IMR-90 (cell line): ENCODE results near the gene CFAP20. TPM values are rescaled to one million over a fixed set of nuclear protein-coding genes. Genes with fewer than 3 reads are reported as not detected.

Experiments used
- ATAC-seq: fragments of 200-7000 bp; cut with Tn5 transposase; 2 replicates; pipeline ENCODE4 v1.9.1; 2020; ENCODE audit warnings: low read depth, mild to moderate bottlenecking, moderate library complexity
- BruUV-seq: library from RNA; stranded (reverse); fragments of 400-500 nt; replicated peaks from 2 replicates; lab custom pipeline; 2021; lab: Mats Ljungman, UMichigan
- CTCF ChIA-PET: fragments of 300-600 bp; formaldehyde crosslinking; extraction: SDS; loops from one replicate; lab custom pipeline; 2021; ENCODE audit warnings: antibody characterized with exemption; lab: Yijun Ruan, JAX
- POLR2A ChIA-PET: fragments of 300-600 bp; sonication (Branson Sonifier 250); formaldehyde crosslinking; loops from one replicate; lab custom pipeline; 2022; ENCODE audit warnings: antibody characterized with exemption; ENCODE audit not compliant: unreplicated experiment; lab: Charles Lee
- DNase-seq: peaks from one replicate; pipeline ENCODE4 v3.0.0; 2013
- H2AFZ ChIP-seq: replicated peaks from 2 replicates; pipeline ENCODE3; 2013; ENCODE audit warnings: low read length, mild to moderate bottlenecking; ENCODE audit not compliant: poor library complexity
- H2AK5ac ChIP-seq: 2 replicates; pipeline ENCODE4 v1.6.1; 2013; ENCODE audit warnings: low read depth, low read length, inconsistent platforms
- H2AK9ac ChIP-seq: replicated peaks from 2 replicates; pipeline ENCODE3; 2013; ENCODE audit warnings: mild to moderate bottlenecking, low read depth, low read length, moderate library complexity; ENCODE audit not compliant: poor library complexity
- H2BK120ac ChIP-seq: 2 replicates; pipeline ENCODE4 v1.6.1; 2013; ENCODE audit warnings: low read depth, low read length, inconsistent platforms
- H2BK15ac ChIP-seq: 3 replicates; pipeline ENCODE4 v1.6.1; 2013; ENCODE audit warnings: low read depth, low read length, inconsistent platforms
- H2BK20ac ChIP-seq: 2 replicates; pipeline ENCODE4 v1.6.1; 2013; ENCODE audit warnings: low read depth, mild to moderate bottlenecking, inconsistent platforms, low read length, moderate library complexity
- H2BK5ac ChIP-seq: 2 replicates; pipeline ENCODE4 v1.6.1; 2013; ENCODE audit warnings: mild to moderate bottlenecking, low read depth, low read length, inconsistent platforms; ENCODE audit not compliant: poor library complexity, severe bottlenecking
- H3K14ac ChIP-seq: replicated peaks from 2 replicates; pipeline ENCODE4 v1.6.1; 2013; ENCODE audit warnings: low read depth, low read length, inconsistent platforms
- H3K18ac ChIP-seq: 2 replicates; pipeline ENCODE4 v1.6.1; 2013; ENCODE audit warnings: low read depth, low read length, control low read depth
- H3K23ac ChIP-seq: 2 replicates; pipeline ENCODE4 v1.6.1; 2013; ENCODE audit warnings: low read depth, low read length, inconsistent platforms
- H3K27ac ChIP-seq: 2 replicates; pipeline ENCODE4 v1.5.1; 2013; ENCODE audit warnings: mild to moderate bottlenecking, control low read depth, low read length; ENCODE audit not compliant: insufficient read depth
- H3K27me3 ChIP-seq: 2 replicates; pipeline ENCODE4 v1.6.1; 2013; ENCODE audit warnings: low read length; ENCODE audit not compliant: control insufficient read depth, insufficient read depth
- H3K36me3 ChIP-seq: 2 replicates; pipeline ENCODE4 v1.6.1; 2013; ENCODE audit warnings: low read length, mixed read lengths; ENCODE audit not compliant: control insufficient read depth, insufficient read depth
- H3K4ac ChIP-seq: 2 replicates; pipeline ENCODE4 v1.6.1; 2013; ENCODE audit warnings: low read depth, low read length, inconsistent platforms
- H3K4me1 ChIP-seq: 2 replicates; pipeline ENCODE4 v1.6.1; 2013; ENCODE audit warnings: low read length, mixed read lengths; ENCODE audit not compliant: control insufficient read depth, insufficient read depth
- H3K4me2 ChIP-seq: 2 replicates; pipeline ENCODE4 v1.6.1; 2013; ENCODE audit warnings: low read depth, mild to moderate bottlenecking, control low read depth, low read length, moderate library complexity
- H3K4me3 ChIP-seq: 2 replicates; pipeline ENCODE4 v1.5.1; 2013; ENCODE audit warnings: low read depth, mild to moderate bottlenecking, control low read depth, low read length, moderate library complexity; ENCODE audit not compliant: insufficient read depth
- H3K56ac ChIP-seq: 2 replicates; pipeline ENCODE4 v1.6.1; 2013; ENCODE audit warnings: low read length, inconsistent platforms; ENCODE audit not compliant: insufficient read depth; ENCODE audit errors: extremely low read depth
- H3K79me1 ChIP-seq, 2 experiments: 2 replicates each; pipeline ENCODE4 v1.6.1; 2013; ENCODE audit warnings: low read length in 2 of 2, inconsistent platforms in 1 of 2, low read depth in 1 of 2
- H3K9ac ChIP-seq: 2 replicates; pipeline ENCODE4 v1.6.1; 2013; ENCODE audit warnings: low read depth, low read length, control low read depth
- H3K9me1 ChIP-seq: 2 replicates; pipeline ENCODE4 v1.6.1; 2013; ENCODE audit warnings: low read length, inconsistent platforms; ENCODE audit not compliant: insufficient read depth
- H3K9me3 ChIP-seq: 2 replicates; pipeline ENCODE4 v1.6.1; 2013; ENCODE audit warnings: low read length; ENCODE audit not compliant: control insufficient read depth, insufficient read depth
- H4K20me1 ChIP-seq: 2 replicates; pipeline ENCODE4 v1.6.1; 2013; ENCODE audit warnings: low read length, inconsistent platforms; ENCODE audit not compliant: insufficient read depth
- H4K5ac ChIP-seq: 2 replicates; pipeline ENCODE4 v1.6.1; 2013; ENCODE audit warnings: mild to moderate bottlenecking, low read depth, low read length, control low read depth
- H4K8ac ChIP-seq, 2 experiments: 2 replicates each; pipeline ENCODE4 v1.6.1; 2013; ENCODE audit warnings: low read depth in 2 of 2, low read length in 2 of 2, control low read depth in 1 of 2, inconsistent platforms in 1 of 2
- H4K91ac ChIP-seq: 2 replicates; pipeline ENCODE4 v1.6.1; 2013; ENCODE audit warnings: low read depth, low read length, inconsistent platforms; ENCODE audit not compliant: insufficient read depth
- BHLHE40 ChIP-seq: fragments of 150-350 bp; IDR thresholded peaks from 2 replicates; pipeline ENCODE4 v1.6.1; 2016; ENCODE audit warnings: mild to moderate bottlenecking, low read depth, low read length
- CEBPB ChIP-seq: IDR thresholded peaks from 2 replicates; pipeline ENCODE4 v1.6.1; 2012; ENCODE audit warnings: low read depth, low read length, improper control_type of control experiment
- CHD1 ChIP-seq: IDR thresholded peaks from 2 replicates; pipeline ENCODE4 v1.6.1; 2012; ENCODE audit warnings: low read depth, low read length, improper control_type of control experiment
- CTCF ChIP-seq: conservative IDR thresholded peaks from 2 replicates; pipeline ENCODE4 v1.5.1; 2012; ENCODE audit warnings: mild to moderate bottlenecking, low read depth, low read length, improper control_type of control experiment
- MAFK ChIP-seq: IDR thresholded peaks from 2 replicates; pipeline ENCODE4 v1.6.1; 2012; ENCODE audit warnings: low read depth, low read length, improper control_type of control experiment
- MAZ ChIP-seq: IDR thresholded peaks from 2 replicates; pipeline ENCODE4 v1.6.1; 2012; ENCODE audit warnings: low read depth, mild to moderate bottlenecking, low read length, improper control_type of control experiment, moderate library complexity, borderline replicate concordance
- MXI1 ChIP-seq: IDR thresholded peaks from 2 replicates; pipeline ENCODE4 v1.6.1; 2012; ENCODE audit warnings: low read depth, mild to moderate bottlenecking, low read length, moderate library complexity, borderline replicate concordance
- NFE2L2 ChIP-seq: fragments of 150-350 bp; IDR thresholded peaks from 2 replicates; pipeline ENCODE4 v1.6.1; 2016; ENCODE audit warnings: low read depth, mild to moderate bottlenecking, low read length
- POLR2A ChIP-seq: IDR thresholded peaks from 2 replicates; pipeline ENCODE4 v1.6.1; 2012; ENCODE audit warnings: mild to moderate bottlenecking, low read depth, low read length
- RAD21 ChIP-seq: IDR thresholded peaks from 2 replicates; pipeline ENCODE4 v1.6.1; 2012; ENCODE audit warnings: low read length, improper control_type of control experiment
- RFX5 ChIP-seq: IDR thresholded peaks from 2 replicates; pipeline ENCODE4 v1.8.0; 2012; ENCODE audit warnings: low read depth, mild to moderate bottlenecking, low read length, moderate library complexity
- WGBS, 2 experiments: methylation state at CpG; one replicate each; pipeline versions ENCODE4 v1.1.5 to v1.1.7; 2013; ENCODE audit warnings: missing lambda C conversion rate in 2 of 2; ENCODE audit not compliant: insufficient read length in 1 of 2; ENCODE audit errors: extremely low coverage in 2 of 2; 5-methylcytosine and 5-hydroxymethylcytosine counted together
- dilution Hi-C: fragments of 300-500 bp; cut with HindIII; formaldehyde crosslinking; loops from one replicate; pipeline ENCODE4 v1.14.3; 2018; ENCODE audit warnings: low sequenced_read_pairs; ENCODE audit not compliant: unreplicated experiment
- in situ Hi-C: fragments of 300-500 bp; cut with MboI; formaldehyde crosslinking; loops from 3 replicates; pipeline ENCODE4 v1.14.3; 2019; ENCODE audit warnings: low sequenced_read_pairs, inconsistent platforms, mixed read lengths
- intact Hi-C: fragments of 100-400 bp; cut with micrococcal nuclease; formaldehyde crosslinking; loops from 2 replicates; pipeline ENCODE4 v1.10.0; 2022
- polyA plus RNA-seq, 3 experiments: library from polyadenylated mRNA; depleted of rRNA; stranded (reverse); fragments of >200 nt; gene quantifications; 2 replicates each; pipeline ENCODE4 v1.2.3, GENCODE V29; 2012; ENCODE audit warnings: low replicate concordance in 1 of 3
- total RNA-seq: library from RNA; depleted of rRNA; stranded (reverse); fragments of >200 nt; gene quantifications from 2 replicates; pipeline ENCODE4 v1.2.3, GENCODE V29; 2012
- TF ChIP-seq, protein P1 (sequence below): fragments of 150-350 bp; IDR thresholded peaks from 2 replicates; pipeline ENCODE4 v1.6.1; 2016; ENCODE audit warnings: low read depth, mild to moderate bottlenecking, low read length, moderate library complexity, borderline replicate concordance
- TF ChIP-seq, protein P2 (sequence below): fragments of 150-350 bp; IDR thresholded peaks from 2 replicates; pipeline ENCODE4 v1.6.1; 2017; ENCODE audit warnings: mild to moderate bottlenecking, antibody characterized with exemption, low read length, low read depth

The CFAP20 gene
- total and polyA plus RNA-seq, 2 of the 4 experiments (the other 2 are of a cell fraction) = 39.1 to 54.0 TPM

- no TSS peak for BruUV-seq
- no peak overlapping the region for H3K18ac ChIP-seq
- no peaks in the 10 kb centered on the region; the same call in 1 of the 2 replicates for H3K9me1 ChIP-seq
- TF ChIP-seq, protein P1, sequence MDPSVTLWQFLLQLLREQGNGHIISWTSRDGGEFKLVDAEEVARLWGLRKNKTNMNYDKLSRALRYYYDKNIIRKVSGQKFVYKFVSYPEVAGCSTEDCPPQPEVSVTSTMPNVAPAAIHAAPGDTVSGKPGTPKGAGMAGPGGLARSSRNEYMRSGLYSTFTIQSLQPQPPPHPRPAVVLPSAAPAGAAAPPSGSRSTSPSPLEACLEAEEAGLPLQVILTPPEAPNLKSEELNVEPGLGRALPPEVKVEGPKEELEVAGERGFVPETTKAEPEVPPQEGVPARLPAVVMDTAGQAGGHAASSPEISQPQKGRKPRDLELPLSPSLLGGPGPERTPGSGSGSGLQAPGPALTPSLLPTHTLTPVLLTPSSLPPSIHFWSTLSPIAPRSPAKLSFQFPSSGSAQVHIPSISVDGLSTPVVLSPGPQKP = no peak
- TF ChIP-seq MXI1 = no peak
- no peak for TF ChIP-seq BHLHE40
- TF ChIP-seq NFE2L2 = no peak
- TF ChIP-seq CHD1 = no peak
- TF ChIP-seq CEBPB = no peak
- no peak for TF ChIP-seq MAFK
- no peak for TF ChIP-seq POLR2A
- TF ChIP-seq MAZ = no peak
- no peak for TF ChIP-seq RAD21
- TF ChIP-seq, protein P2, sequence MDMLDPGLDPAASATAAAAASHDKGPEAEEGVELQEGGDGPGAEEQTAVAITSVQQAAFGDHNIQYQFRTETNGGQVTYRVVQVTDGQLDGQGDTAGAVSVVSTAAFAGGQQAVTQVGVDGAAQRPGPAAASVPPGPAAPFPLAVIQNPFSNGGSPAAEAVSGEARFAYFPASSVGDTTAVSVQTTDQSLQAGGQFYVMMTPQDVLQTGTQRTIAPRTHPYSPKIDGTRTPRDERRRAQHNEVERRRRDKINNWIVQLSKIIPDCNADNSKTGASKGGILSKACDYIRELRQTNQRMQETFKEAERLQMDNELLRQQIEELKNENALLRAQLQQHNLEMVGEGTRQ = no peak
- TF ChIP-seq RFX5 = no peak
- no peak for TF ChIP-seq CTCF
- H4K5ac ChIP-seq = no peak overlapping the region
- H4K8ac ChIP-seq = no peak overlapping the region
- H2BK120ac ChIP-seq = no peak overlapping the region
- no peak for DNase-seq
- dilution Hi-C loops (no loop called here), intact Hi-C loops (no loop called here), in situ Hi-C loops (no loop called here)
- ATAC-seq = no peak
- no CpG with 5 or more reads among the region's 2 CpGs for WGBS, 2 experiments
- H3K14ac ChIP-seq = no peak overlapping the region
- H3K4me1 ChIP-seq = no peaks in the 10 kb centered on the region
- H3K9me3 ChIP-seq = no peaks in the 10 kb centered on the region
- H4K20me1 ChIP-seq = no peaks in the 10 kb centered on the region
- H2AFZ ChIP-seq = no peak overlapping the region
- CTCF ChIA-PET = no interaction called here
- no peak overlapping the region for H3K9ac ChIP-seq
- no peak overlapping the region for H2BK5ac ChIP-seq
- H2AK9ac ChIP-seq = no peak overlapping the region
- H4K91ac ChIP-seq = no peak overlapping the region
- no peak overlapping the region for H3K4me2 ChIP-seq
- no peak overlapping the region for H3K4ac ChIP-seq
- no peaks in the 10 kb centered on the region for H3K79me1 ChIP-seq
- H3K56ac ChIP-seq = no peak overlapping the region
- no peak overlapping the region for H2AK5ac ChIP-seq
- H3K4me3 ChIP-seq = no peak overlapping the region
- H3K23ac ChIP-seq = no peak overlapping the region
- POLR2A ChIA-PET = no interaction called here
- H2BK20ac ChIP-seq = no peak overlapping the region
- H3K27me3 ChIP-seq = no peaks in the 10 kb centered on the region
- peaks cover 12% of the 10 kb centered on the region; the same call in 1 of the 2 replicates for H3K36me3 ChIP-seq
- H3K27ac ChIP-seq = no peak overlapping the region
- no peak overlapping the region for H2BK15ac ChIP-seq
Measured at GRCh38 chr16:58155839-58156238, 26.7 kb upstream of the CFAP20 start.
